OCI-LY1 (cell line): ENCODE data around the gene BSPRY.

Experiments used
- EZH2 ChIP-seq: fragments of 200-600 bp; sonication (generic), shearing (Covaris generic); IDR thresholded peaks from 2 replicates; pipeline ENCODE4 v1.8.0; 2017; ENCODE audit warnings: borderline replicate concordance, mixed run types, mild to moderate bottlenecking, antibody characterized with exemption, low read length, moderate library complexity, mixed read lengths
- TF ChIP-seq, protein P1 (sequence below): fragments of 200-600 bp; sonication (generic), shearing (Covaris generic); IDR thresholded peaks from 2 replicates; pipeline ENCODE4 v1.5.1; 2017; ENCODE audit warnings: mild to moderate bottlenecking, antibody characterized with exemption, low read length, moderate library complexity, mixed read lengths

DNA sequence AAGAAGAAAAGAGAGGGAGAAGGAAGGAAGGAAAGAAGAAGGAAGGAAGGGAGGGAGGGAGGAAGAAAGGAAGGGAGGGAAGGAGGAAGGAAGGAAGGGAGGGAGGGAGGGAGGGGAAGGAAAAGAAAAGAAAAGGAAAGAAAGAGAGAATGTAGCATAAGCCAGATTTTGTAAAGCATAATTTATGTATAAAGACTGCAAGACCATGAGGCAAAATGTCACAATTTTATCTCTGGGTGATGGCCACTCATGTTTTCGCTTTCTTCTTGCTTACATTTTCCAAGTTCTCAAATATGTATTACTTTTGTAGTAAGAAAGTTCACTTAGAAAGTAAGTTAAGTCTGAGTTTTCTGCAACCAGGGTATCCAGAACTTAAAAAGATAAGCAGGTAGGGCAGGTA, 42.8 kb upstream of the BSPRY start:
- TF ChIP-seq, protein P1, sequence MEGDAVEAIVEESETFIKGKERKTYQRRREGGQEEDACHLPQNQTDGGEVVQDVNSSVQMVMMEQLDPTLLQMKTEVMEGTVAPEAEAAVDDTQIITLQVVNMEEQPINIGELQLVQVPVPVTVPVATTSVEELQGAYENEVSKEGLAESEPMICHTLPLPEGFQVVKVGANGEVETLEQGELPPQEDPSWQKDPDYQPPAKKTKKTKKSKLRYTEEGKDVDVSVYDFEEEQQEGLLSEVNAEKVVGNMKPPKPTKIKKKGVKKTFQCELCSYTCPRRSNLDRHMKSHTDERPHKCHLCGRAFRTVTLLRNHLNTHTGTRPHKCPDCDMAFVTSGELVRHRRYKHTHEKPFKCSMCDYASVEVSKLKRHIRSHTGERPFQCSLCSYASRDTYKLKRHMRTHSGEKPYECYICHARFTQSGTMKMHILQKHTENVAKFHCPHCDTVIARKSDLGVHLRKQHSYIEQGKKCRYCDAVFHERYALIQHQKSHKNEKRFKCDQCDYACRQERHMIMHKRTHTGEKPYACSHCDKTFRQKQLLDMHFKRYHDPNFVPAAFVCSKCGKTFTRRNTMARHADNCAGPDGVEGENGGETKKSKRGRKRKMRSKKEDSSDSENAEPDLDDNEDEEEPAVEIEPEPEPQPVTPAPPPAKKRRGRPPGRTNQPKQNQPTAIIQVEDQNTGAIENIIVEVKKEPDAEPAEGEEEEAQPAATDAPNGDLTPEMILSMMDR, result no peak
- no peak for TF ChIP-seq EZH2
